Common myeloid progenitor, CD34-positive (primary cell): ENCODE results near the gene RDM1.
"Not testable (repeated sequence)": the region's sequence is repeated elsewhere in the genome, so short reads cannot be mapped to it uniquely, and the experiment has no call there.

Experiments
- CTCF ChIA-PET: fragments of 350-600 bp; sonication (Branson Sonifier 250); formaldehyde crosslinking; loops from one replicate; lab custom pipeline; 2021; ENCODE audit warnings: antibody characterized with exemption; lab: Charles Lee
- POLR2A ChIA-PET: fragments of 350-600 bp; sonication (Branson Sonifier 250); formaldehyde crosslinking; loops from one replicate; lab custom pipeline; 2021; ENCODE audit warnings: antibody characterized with exemption; lab: Charles Lee
- DNase-seq, 3 donors: peaks; one replicate each; pipeline versions ENCODE4 v3.0.0 to v3.0.0-alpha.2; 2013
- H3K27ac ChIP-seq, 2 experiments: 1 replicate in 1 of 2; 2 replicates in 1 of 2; pipeline ENCODE4 v1.7.0; 2013; ENCODE audit warnings: inconsistent platforms in 2 of 2, low read length in 2 of 2, mild to moderate bottlenecking in 2 of 2, low read depth in 1 of 2, moderate library complexity in 1 of 2; ENCODE audit not compliant: severe bottlenecking in 2 of 2, insufficient read depth in 1 of 2, poor library complexity in 1 of 2
- H3K27me3 ChIP-seq, 5 experiments: replicated peaks in 2 of 5; 1 replicate in 3 of 5; 2 replicates in 2 of 5; pipeline versions ENCODE4 v1.6.1 to v1.7.0; 2013; ENCODE audit warnings: low read length in 4 of 5, mild to moderate bottlenecking in 2 of 5, moderate library complexity in 2 of 5, inconsistent platforms in 1 of 5; ENCODE audit not compliant: insufficient read depth in 5 of 5, control insufficient read depth in 4 of 5
- H3K36me3 ChIP-seq, 4 experiments: 1 replicate in 2 of 4; 2 replicates in 2 of 4; pipeline versions ENCODE4 v1.6.1 to v1.7.0; 2013; ENCODE audit warnings: low read length in 3 of 4, control low read depth in 1 of 4, mild to moderate bottlenecking in 1 of 4; ENCODE audit not compliant: control insufficient read depth in 4 of 4, insufficient read depth in 4 of 4
- H3K4me1 ChIP-seq, 4 experiments: 1 replicate in 3 of 4; 2 replicates in 1 of 4; pipeline versions ENCODE4 v1.6.1 to v1.7.1; 2013; ENCODE audit warnings: low read length in 3 of 4, mild to moderate bottlenecking in 3 of 4, control low read depth in 1 of 4, inconsistent platforms in 1 of 4, moderate library complexity in 1 of 4; ENCODE audit not compliant: control insufficient read depth in 4 of 4, insufficient read depth in 4 of 4; ENCODE audit errors: control extremely low read depth in 1 of 4
- H3K4me3 ChIP-seq, 7 experiments: 1 replicate in 4 of 7; 2 replicates in 3 of 7; pipeline versions ENCODE4 v1.5.1 to v1.7.0; 2013; ENCODE audit warnings: mild to moderate bottlenecking in 7 of 7, low read length in 6 of 7, moderate library complexity in 6 of 7, inconsistent platforms in 2 of 7, low read depth in 2 of 7, control low read depth in 1 of 7; ENCODE audit not compliant: insufficient read depth in 4 of 7, control insufficient read depth in 1 of 7; ENCODE audit errors: extremely low read depth in 1 of 7
- H3K9me3 ChIP-seq, 5 experiments: 1 replicate in 4 of 5; 2 replicates in 1 of 5; pipeline versions ENCODE4 v1.6.1 to v1.7.1; 2013; ENCODE audit warnings: low read length in 4 of 5, mild to moderate bottlenecking in 2 of 5, inconsistent platforms in 1 of 5, low read depth in 1 of 5, moderate library complexity in 1 of 5; ENCODE audit not compliant: control insufficient read depth in 4 of 5, insufficient read depth in 2 of 5; ENCODE audit errors: control extremely low read depth in 1 of 5
- WGBS: methylation state at CpG from one replicate; pipeline ENCODE4 v1.1.5; 2013; ENCODE audit not compliant: insufficient coverage; 5-methylcytosine and 5-hydroxymethylcytosine counted together

The RDM1 gene

GRCh38 chr17:35903451-35903850 lies 27.1 kb downstream of the RDM1 start:
- no peaks in the 10 kb centered on the region for H3K36me3 ChIP-seq
- 85% methylated on average over 3 of the region's 5 CpGs for WGBS
- H3K4me1 ChIP-seq: peaks cover 0 to 19% (median 9%) of the 10 kb centered on the region in 4 experiments
- H3K27me3 ChIP-seq: no peaks in the 10 kb centered on the region
- CTCF ChIA-PET: no interaction called here
- H3K4me3 ChIP-seq: no peak overlapping the region
- DNase-seq: no peak
- no peak overlapping the region for H3K27ac ChIP-seq
- POLR2A ChIA-PET: no interaction called here
- no peaks in the 10 kb centered on the region for H3K9me3 ChIP-seq

- Histone ChIP-seq H3K9me3 (no peaks in the 10 kb centered on the region), H3K27ac (no peak overlapping the region), H3K4me1 (peaks cover 0 to 27% (median 15%) of the 10 kb centered on the region in 4 experiments), H3K27me3 (no peaks in the 10 kb centered on the region), H3K36me3 (no peaks in the 10 kb centered on the region), H3K4me3 (no peak overlapping the region)
- ChIA-PET POLR2A (interaction anchor here (0.6 kb wide), 1 partner anchor 1607 kb away, joined by 3 read pairs; no protein-coding TSS in a partner anchor), CTCF (interaction anchor here (0.6 to 1.4 kb wide), 4 partner anchors 9 to 37 kb away, joined by 3 to 4 read pairs (median 3); no protein-coding TSS in a partner anchor)
- 96% methylated on average over 5 of the region's 9 CpGs for WGBS
- DNase-seq: no peak
Observed at GRCh38 chr17:35901631-35902175, 28.9 kb downstream of the RDM1 start.

GRCh38 chr17:35900708-35901480 lies 29.7 kb downstream of the RDM1 start:
- Histone ChIP-seq H3K27me3 (no peaks in the 10 kb centered on the region), H3K4me3 (no peak overlapping the region), H3K9me3 (no peaks in the 10 kb centered on the region), H3K27ac (no peak overlapping the region), H3K36me3 (no peaks in the 10 kb centered on the region), H3K4me1 (peaks cover 0 to 35% (median 23%) of the 10 kb centered on the region in 4 experiments)
- WGBS: 57% methylated on average over 4 of the region's 11 CpGs
- DNase-seq: peak in 1 of 3 donors; percentile 6
- ChIA-PET POLR2A (no interaction called here), CTCF (interaction anchor here (0.6 to 1.4 kb wide), 4 partner anchors 10 to 36 kb away, joined by 3 read pairs; no protein-coding TSS in a partner anchor)

- POLR2A ChIA-PET: no interaction called here
Observed at GRCh38 chr17:35900280-35900679, 30.3 kb downstream of the RDM1 start.

GRCh38 chr17:35898283-35899070 lies 32.1 kb downstream of the RDM1 start:
- CTCF ChIA-PET: interaction anchor here (1.2 to 1.5 kb wide), 2 partner anchors 18 to 32 kb away, joined by 3 to 6 read pairs; partner anchors contain the start of gene RDM1
- peak; percentile 25 to 56 (median 54) for DNase-seq

More at GRCh38 chr17:35900280-35900679, 30.3 kb downstream of the RDM1 start:
- Histone ChIP-seq H3K4me1 (peaks cover 3 to 41% (median 29%) of the 10 kb centered on the region in 4 experiments), H3K4me3 (no peak overlapping the region), H3K36me3 (no peaks in the 10 kb centered on the region), H3K9me3 (no peaks in the 10 kb centered on the region), H3K27ac (no peak overlapping the region), H3K27me3 (no peaks in the 10 kb centered on the region)
- 82% methylated on average over 5 of the region's 5 CpGs for whole genome bisulfite sequencing
- no peak for DNase-seq
- CTCF ChIA-PET: interaction anchor here (1.0 to 1.4 kb wide), 2 partner anchors 14 to 18 kb away, joined by 3 read pairs; no protein-coding TSS in a partner anchor

GRCh38 chr17:35897772-35898171 lies 32.8 kb downstream of the RDM1 start:
- H3K36me3 ChIP-seq, H3K4me3 ChIP-seq, H3K27ac ChIP-seq, H3K9me3 ChIP-seq, CTCF ChIA-PET, POLR2A ChIA-PET, H3K27me3 ChIP-seq, DNase-seq: not testable (repeated sequence)
- WGBS: 100% methylated on average over 6 of the region's 7 CpGs
- H3K4me1 ChIP-seq: peaks cover 4 to 44% (median 32%) of the 10 kb centered on the region in 4 experiments

More at GRCh38 chr17:35898283-35899070, 32.1 kb downstream of the RDM1 start:
- 31% methylated on average over 3 of the region's 6 CpGs for WGBS
- H3K27me3 ChIP-seq: no peaks in the 10 kb centered on the region
- H3K9me3 ChIP-seq: no peaks in the 10 kb centered on the region
- H3K4me3 ChIP-seq: no peak overlapping the region
- H3K36me3 ChIP-seq: no peaks in the 10 kb centered on the region
- H3K4me1 ChIP-seq: peaks cover 4 to 44% (median 32%) of the 10 kb centered on the region in 4 experiments
- POLR2A ChIA-PET: no interaction called here
- H3K27ac ChIP-seq: no peak overlapping the region
